ENCODE data around the gene QKI.

GRCh38 chr6:163460307-163460782, 45.8 kb downstream of the QKI start:
- no peak for TF ChIP-seq GABPA (IDR thresholded peaks at IDR 0.05; ENCODE audit: low read depth)
- TF ChIP-seq CTCF (IDR thresholded peaks at IDR 0.05; ENCODE audit: insufficient read depth, low read length): no peak

Data from HL-60 (cell line).